PC-9 (cell line): ENCODE measurements around the gene APBA2. TPM values are rescaled to one million over a fixed set of nuclear protein-coding genes. Genes with fewer than 3 reads are reported as not detected.

Experiments
- BruUV-seq: library from RNA; stranded (reverse); fragments of 400-500 nt; replicated peaks from 2 replicates; lab custom pipeline; 2021; lab: Mats Ljungman, UMichigan
- CTCF ChIA-PET: fragments of 300-600 bp; sonication (Branson Sonifier 250); formaldehyde crosslinking; loops from one replicate; lab custom pipeline; 2022; ENCODE audit warnings: antibody characterized with exemption; lab: Charles Lee
- POLR2A ChIA-PET: fragments of 300-600 bp; sonication (Branson Sonifier 250); formaldehyde crosslinking; loops from one replicate; lab custom pipeline; 2022; ENCODE audit warnings: antibody characterized with exemption; ENCODE audit not compliant: unreplicated experiment; lab: Charles Lee
- DNase-seq, 2 experiments: peaks; one replicate each; pipeline versions ENCODE4 v3.0.0 to v3.0.0-alpha.2; 2015 to 2022; ENCODE audit warnings: mixed read lengths in 1 of 2
- H2AFZ ChIP-seq: fragments of 200-600 bp; sonication (generic); 2 replicates; pipeline ENCODE4 v1.8.1; 2017; ENCODE audit warnings: antibody characterized with exemption
- H3F3A ChIP-seq: fragments of 200-600 bp; sonication (generic); 2 replicates; pipeline ENCODE4 v1.8.1; 2017; ENCODE audit warnings: antibody characterized with exemption, mild to moderate bottlenecking, low read depth; ENCODE audit not compliant: insufficient read depth
- H3K27ac ChIP-seq: fragments of 200-600 bp; sonication (generic); 2 replicates; pipeline ENCODE4 v1.6.1; 2016; ENCODE audit warnings: mixed run types
- H3K27me3 ChIP-seq: fragments of 200-600 bp; sonication (generic); 2 replicates; pipeline ENCODE4 v1.6.1; 2016; ENCODE audit warnings: low read depth, mixed run types; ENCODE audit not compliant: insufficient read depth
- H3K36me3 ChIP-seq: fragments of 200-600 bp; sonication (generic); 2 replicates; pipeline ENCODE4 v1.6.1; 2016; ENCODE audit warnings: low read depth, mixed run types
- H3K4me1 ChIP-seq: fragments of 200-600 bp; sonication (generic); replicated peaks from 2 replicates; pipeline ENCODE4 v1.6.1; 2016; ENCODE audit warnings: mixed run types; ENCODE audit not compliant: insufficient read depth
- H3K4me2 ChIP-seq: fragments of 200-600 bp; sonication (generic); 2 replicates; pipeline ENCODE4 v1.6.1; 2017; ENCODE audit warnings: mixed run types
- H3K4me3 ChIP-seq: fragments of 200-600 bp; sonication (generic); 2 replicates; pipeline ENCODE4 v1.6.1; 2016; ENCODE audit warnings: mixed run types
- H3K79me2 ChIP-seq: fragments of 200-600 bp; sonication (generic); 2 replicates; pipeline ENCODE4 v1.6.1; 2017; ENCODE audit warnings: low read depth, mixed run types
- H3K9me2 ChIP-seq: fragments of 200-600 bp; sonication (generic); 2 replicates; pipeline ENCODE4 v1.8.1; 2017; ENCODE audit warnings: mild to moderate bottlenecking; ENCODE audit not compliant: insufficient read depth
- H3K9me3 ChIP-seq: fragments of 200-600 bp; sonication (generic); 2 replicates; pipeline ENCODE4 v1.8.1; 2016; ENCODE audit warnings: low read depth; ENCODE audit not compliant: insufficient read depth
- H4K20me1 ChIP-seq: fragments of 200-600 bp; sonication (generic); 2 replicates; pipeline ENCODE4 v1.8.1; 2017; ENCODE audit not compliant: insufficient read depth
- EZH2 ChIP-seq: fragments of 200-600 bp; sonication (generic); IDR thresholded peaks from 2 replicates; pipeline ENCODE4 v1.8.0; 2017; ENCODE audit warnings: antibody characterized with exemption, low read depth
- intact Hi-C: fragments of 100-400 bp; cut with micrococcal nuclease; formaldehyde crosslinking; loops from one replicate; pipeline ENCODE4 v1.10.0; 2022; ENCODE audit not compliant: unreplicated experiment
- total RNA-seq: library from RNA; stranded (reverse); gene quantifications from 2 replicates; pipeline ENCODE4 v1.2.3, GENCODE V29; 2021
- TF ChIP-seq, protein P1 (sequence below): fragments of 200-600 bp; sonication (generic); conservative IDR thresholded peaks from 2 replicates; pipeline ENCODE4 v1.6.1; 2017; ENCODE audit warnings: mixed run types, antibody characterized with exemption, mild to moderate bottlenecking, moderate library complexity

Gene APBA2
- total RNA-seq, 1 experiment from 2014 or later: not detected

DNA sequence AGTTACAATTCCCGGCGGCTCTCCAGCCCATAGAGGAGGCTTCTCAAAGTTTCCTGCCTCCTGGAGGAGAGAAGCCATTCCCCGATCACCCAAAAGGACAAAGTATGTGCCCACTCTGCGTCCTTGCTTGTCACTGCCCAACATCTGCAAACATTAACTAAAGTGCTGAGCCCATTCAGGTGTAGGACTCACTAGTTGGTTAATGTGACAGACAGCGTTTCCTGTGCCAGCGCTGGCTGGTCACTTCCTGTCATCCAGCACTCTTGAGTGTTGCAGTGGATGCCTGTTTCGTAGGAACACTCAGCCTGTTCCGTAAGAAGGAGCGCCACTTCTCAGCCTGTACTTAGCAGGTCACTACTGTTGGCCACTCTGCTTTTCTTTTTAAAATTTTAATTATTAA, 100.3 kb downstream of the APBA2 start:
- intact Hi-C loops: no loop called here
- CTCF ChIA-PET: no interaction called here

DNA sequence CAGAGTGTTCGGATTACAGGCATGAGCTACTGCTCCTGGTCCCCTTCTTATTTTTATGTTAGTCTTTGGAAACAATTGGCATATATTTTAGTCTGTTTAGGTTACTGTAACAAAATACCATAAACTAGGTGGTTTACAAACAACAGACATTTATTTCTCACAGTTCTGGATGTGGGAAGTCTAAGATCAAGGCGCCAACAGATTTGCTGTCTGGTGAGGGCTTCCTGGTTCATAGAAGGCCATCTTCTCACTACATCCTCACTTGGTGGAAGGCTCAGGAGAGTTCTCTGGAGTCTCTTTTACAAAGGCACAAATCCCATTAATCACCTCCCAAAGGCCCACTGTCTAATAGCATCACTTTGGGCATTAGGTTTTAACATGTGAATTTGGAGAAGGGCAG, 101.0 kb downstream of the APBA2 start:
- Histone ChIP-seq H3K4me3 (no peak overlapping the region), H3K36me3 (no peaks in the 10 kb centered on the region), H2AFZ (no peak overlapping the region), H3K9me2 (no peaks in the 10 kb centered on the region), H3K27ac (no peak overlapping the region), H3K4me2 (no peak overlapping the region), H3K27me3 (peaks cover 54% of the 10 kb centered on the region), H3K79me2 (no peaks in the 10 kb centered on the region), H3K9me3 (no peaks in the 10 kb centered on the region), H4K20me1 (no peaks in the 10 kb centered on the region), H3F3A (no peaks in the 10 kb centered on the region), H3K4me1 (no peaks in the 10 kb centered on the region)
- no peak for DNase-seq
- ChIA-PET CTCF (no interaction called here), POLR2A (no interaction called here)
- TF ChIP-seq, protein P1, sequence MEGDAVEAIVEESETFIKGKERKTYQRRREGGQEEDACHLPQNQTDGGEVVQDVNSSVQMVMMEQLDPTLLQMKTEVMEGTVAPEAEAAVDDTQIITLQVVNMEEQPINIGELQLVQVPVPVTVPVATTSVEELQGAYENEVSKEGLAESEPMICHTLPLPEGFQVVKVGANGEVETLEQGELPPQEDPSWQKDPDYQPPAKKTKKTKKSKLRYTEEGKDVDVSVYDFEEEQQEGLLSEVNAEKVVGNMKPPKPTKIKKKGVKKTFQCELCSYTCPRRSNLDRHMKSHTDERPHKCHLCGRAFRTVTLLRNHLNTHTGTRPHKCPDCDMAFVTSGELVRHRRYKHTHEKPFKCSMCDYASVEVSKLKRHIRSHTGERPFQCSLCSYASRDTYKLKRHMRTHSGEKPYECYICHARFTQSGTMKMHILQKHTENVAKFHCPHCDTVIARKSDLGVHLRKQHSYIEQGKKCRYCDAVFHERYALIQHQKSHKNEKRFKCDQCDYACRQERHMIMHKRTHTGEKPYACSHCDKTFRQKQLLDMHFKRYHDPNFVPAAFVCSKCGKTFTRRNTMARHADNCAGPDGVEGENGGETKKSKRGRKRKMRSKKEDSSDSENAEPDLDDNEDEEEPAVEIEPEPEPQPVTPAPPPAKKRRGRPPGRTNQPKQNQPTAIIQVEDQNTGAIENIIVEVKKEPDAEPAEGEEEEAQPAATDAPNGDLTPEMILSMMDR: no peak
- TF ChIP-seq EZH2: no peak
- intact Hi-C loops: no loop called here
- BruUV-seq: no TSS peak

More for the DNA sequence above, 100.3 kb downstream of the APBA2 start:
- no TSS peak for BruUV-seq
- no peak overlapping the region for H2AFZ ChIP-seq
- H3K27ac ChIP-seq: no peak overlapping the region
- TF ChIP-seq EZH2: no peak
- TF ChIP-seq, protein P1: no peak
- no peaks in the 10 kb centered on the region for H4K20me1 ChIP-seq
- DNase-seq: no peak
- H3K4me2 ChIP-seq: no peak overlapping the region
- no peaks in the 10 kb centered on the region for H3K79me2 ChIP-seq
- H3K4me1 ChIP-seq: no peaks in the 10 kb centered on the region
- no peaks in the 10 kb centered on the region for H3F3A ChIP-seq
- POLR2A ChIA-PET: no interaction called here
- H3K27me3 ChIP-seq: peaks cover 49% of the 10 kb centered on the region
- no peak overlapping the region for H3K4me3 ChIP-seq
- H3K9me3 ChIP-seq: no peaks in the 10 kb centered on the region
- no peaks in the 10 kb centered on the region for H3K36me3 ChIP-seq
- no peaks in the 10 kb centered on the region for H3K9me2 ChIP-seq

GRCh38 chr15:28987337-28987736, 101.6 kb downstream of the APBA2 start:
- TF ChIP-seq EZH2: no peak
- TF ChIP-seq, protein P1: no peak
- Histone ChIP-seq H3K27me3 (peaks cover 60% of the 10 kb centered on the region), H2AFZ (no peak overlapping the region), H4K20me1 (no peaks in the 10 kb centered on the region), H3K9me3 (no peaks in the 10 kb centered on the region), H3F3A (no peaks in the 10 kb centered on the region), H3K79me2 (no peaks in the 10 kb centered on the region), H3K4me3 (no peak overlapping the region), H3K27ac (no peak overlapping the region), H3K4me1 (no peaks in the 10 kb centered on the region), H3K36me3 (no peaks in the 10 kb centered on the region), H3K4me2 (no peak overlapping the region), H3K9me2 (no peaks in the 10 kb centered on the region)
- intact Hi-C loops: no loop called here
- ChIA-PET POLR2A (no interaction called here), CTCF (no interaction called here)
- no TSS peak for BruUV-seq
- no peak for DNase-seq
